GM12872 (cell line): ENCODE measurements around the gene PGD.
A peak's percentile ranks its signal among the peaks of the same experiment; 100 is the strongest.

Experiments
- TF ChIP-seq, protein P1 (sequence below): IDR thresholded peaks from 3 replicates; pipeline ENCODE4 v1.5.1; 2011; ENCODE audit warnings: low read depth, mild to moderate bottlenecking, low read length, moderate library complexity; ENCODE audit not compliant: insufficient read depth

Gene PGD

DNA sequence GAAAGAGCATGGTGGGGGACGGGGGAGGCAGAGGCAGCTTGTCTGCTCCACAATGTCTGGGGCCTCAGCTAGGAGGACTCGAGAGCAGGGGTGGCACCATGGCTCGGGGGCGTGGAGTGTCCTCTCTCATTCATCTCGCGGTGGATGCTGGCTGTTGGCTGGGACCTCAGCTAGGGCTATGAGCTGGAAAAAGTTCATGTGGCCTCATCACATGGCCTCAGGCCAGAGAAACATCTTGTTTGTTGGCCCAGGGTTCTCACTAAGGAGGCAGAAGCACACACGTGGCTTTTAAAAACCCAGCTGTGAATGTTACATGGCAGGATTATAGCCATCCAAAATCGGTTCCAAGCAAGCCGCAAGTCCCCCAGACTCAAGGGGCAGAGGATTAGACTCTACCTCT, 25.2 kb downstream of the PGD start:
- TF ChIP-seq, protein P1, sequence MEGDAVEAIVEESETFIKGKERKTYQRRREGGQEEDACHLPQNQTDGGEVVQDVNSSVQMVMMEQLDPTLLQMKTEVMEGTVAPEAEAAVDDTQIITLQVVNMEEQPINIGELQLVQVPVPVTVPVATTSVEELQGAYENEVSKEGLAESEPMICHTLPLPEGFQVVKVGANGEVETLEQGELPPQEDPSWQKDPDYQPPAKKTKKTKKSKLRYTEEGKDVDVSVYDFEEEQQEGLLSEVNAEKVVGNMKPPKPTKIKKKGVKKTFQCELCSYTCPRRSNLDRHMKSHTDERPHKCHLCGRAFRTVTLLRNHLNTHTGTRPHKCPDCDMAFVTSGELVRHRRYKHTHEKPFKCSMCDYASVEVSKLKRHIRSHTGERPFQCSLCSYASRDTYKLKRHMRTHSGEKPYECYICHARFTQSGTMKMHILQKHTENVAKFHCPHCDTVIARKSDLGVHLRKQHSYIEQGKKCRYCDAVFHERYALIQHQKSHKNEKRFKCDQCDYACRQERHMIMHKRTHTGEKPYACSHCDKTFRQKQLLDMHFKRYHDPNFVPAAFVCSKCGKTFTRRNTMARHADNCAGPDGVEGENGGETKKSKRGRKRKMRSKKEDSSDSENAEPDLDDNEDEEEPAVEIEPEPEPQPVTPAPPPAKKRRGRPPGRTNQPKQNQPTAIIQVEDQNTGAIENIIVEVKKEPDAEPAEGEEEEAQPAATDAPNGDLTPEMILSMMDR: no peak

GRCh38 chr1:10424651-10425050, 25.8 kb downstream of the PGD start:
- TF ChIP-seq, protein P1: no peak

- TF ChIP-seq, protein P1: no peak
These were observed 30.1 kb downstream of the PGD start for GRCh38 chr1:10428984-10429383.

DNA sequence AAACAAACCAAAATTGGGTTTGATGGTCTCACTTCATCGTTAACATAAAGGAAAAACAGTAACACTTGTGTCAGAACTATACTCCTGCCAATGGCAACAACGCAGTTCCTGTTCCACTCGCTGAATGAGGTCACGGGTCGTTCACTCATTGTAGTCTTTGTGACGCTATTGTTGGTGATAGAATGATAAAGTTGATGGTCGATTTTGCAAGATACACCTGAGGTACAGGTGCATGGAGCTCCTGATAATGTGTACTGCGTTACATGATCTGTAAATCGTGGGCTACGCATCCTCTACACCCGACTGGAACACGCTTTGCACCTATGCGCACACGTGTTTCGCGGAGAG, 31.0 kb downstream of the PGD start:
- TF ChIP-seq, protein P1: no peak

GRCh38 chr1:10430216-10431069, 31.6 kb downstream of the PGD start, which contains the start of gene CENPS:
Gene CENPS, plus strand, starts transcription at chr1:10430433. Its CDS starts 85 bp downstream, at chr1:10430518.
- TF ChIP-seq, protein P1: peak; percentile 92

GRCh38 chr1:10431070-10431730, 32.3 kb downstream of the PGD start:
- TF ChIP-seq, protein P1: no peak

DNA sequence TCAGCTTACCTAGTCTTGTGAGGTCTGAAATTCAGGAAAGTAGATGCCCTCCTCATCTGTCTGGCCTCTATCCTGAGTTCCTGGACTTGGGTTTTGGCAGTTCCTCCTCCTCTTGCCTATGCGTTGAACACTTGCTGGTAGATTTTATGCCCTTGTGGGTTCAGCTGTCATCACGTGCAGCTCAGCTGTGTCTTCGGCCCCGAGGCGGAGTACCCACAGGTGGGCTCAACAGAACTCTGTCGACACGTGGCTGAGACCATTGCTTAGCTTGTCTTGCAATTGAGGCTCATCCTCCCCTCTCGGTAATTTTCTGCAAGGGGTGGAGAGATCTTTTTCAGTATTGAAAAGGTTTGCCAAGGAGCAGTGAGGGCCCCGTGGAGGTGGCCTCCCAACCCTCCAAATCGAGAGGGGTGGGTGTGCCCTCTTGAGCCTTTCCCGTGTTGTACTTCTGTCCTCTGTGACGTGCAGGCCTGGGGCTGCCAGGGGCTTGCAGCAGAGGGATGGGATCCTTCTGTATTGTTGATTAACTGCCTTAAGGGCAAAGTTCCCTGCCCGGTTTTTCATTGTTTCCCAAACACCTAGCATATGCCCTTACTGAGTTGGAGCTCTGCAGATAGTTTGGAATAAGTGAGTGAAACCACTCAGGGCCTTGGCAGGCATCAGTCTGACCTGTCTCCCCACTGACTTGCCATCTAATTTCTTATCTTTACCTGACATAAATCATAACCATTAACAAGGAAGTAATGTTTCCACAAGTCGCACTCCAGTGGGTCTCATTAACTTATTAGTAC, 34.2 kb downstream of the PGD start:
- TF ChIP-seq, protein P1: no peak
